Measurements from ENCODE around the gene BEGAIN. TPM values are rescaled to one million over a fixed set of nuclear protein-coding genes. Genes with fewer than 3 reads are reported as not detected.

BEGAIN gene
- total RNA-seq, 1 donor from 2014 or later = 0.54 TPM

DNA sequence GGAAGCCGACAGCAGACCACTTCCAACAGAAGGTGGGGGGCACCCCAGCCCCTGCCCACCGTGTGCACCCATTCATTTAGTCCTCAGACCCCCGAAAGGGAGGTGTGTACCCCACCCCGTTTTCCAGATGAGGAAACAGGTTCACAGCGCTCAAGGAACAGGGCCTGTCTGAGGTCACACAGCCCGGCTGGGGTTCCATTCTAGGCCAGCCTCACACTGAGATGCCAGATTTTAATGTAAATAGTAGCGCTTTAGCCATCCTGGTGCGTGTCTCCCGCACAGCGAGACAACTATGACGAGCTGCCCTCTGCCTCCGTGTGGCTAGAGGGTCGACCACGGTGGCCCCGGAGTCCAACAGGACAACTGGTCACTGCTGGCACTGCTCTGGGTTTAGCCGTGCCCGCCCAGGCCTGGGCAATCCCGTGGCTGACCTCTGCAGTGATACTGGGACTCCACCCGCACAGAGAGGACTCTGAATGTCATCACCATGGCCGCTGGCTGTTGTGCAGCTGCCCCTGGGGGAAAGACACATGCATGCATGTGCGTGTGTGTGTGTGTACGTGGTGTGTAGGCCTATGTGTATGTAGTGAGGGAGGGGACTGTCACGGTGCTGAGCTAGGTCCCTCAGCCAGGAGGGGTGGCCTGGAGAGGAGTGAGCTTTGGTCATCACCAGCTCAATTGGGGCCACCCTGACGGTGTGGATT is 31.6 kb downstream of the BEGAIN start:
- H3K4me2 ChIP-seq (ENCODE audit: low read length) = no peak overlapping the region
- peaks cover 5% of the 10 kb centered on the region for H3K4me1 Mint-ChIP-seq (ENCODE audit: low read depth, unreplicated experiment)

DNA sequence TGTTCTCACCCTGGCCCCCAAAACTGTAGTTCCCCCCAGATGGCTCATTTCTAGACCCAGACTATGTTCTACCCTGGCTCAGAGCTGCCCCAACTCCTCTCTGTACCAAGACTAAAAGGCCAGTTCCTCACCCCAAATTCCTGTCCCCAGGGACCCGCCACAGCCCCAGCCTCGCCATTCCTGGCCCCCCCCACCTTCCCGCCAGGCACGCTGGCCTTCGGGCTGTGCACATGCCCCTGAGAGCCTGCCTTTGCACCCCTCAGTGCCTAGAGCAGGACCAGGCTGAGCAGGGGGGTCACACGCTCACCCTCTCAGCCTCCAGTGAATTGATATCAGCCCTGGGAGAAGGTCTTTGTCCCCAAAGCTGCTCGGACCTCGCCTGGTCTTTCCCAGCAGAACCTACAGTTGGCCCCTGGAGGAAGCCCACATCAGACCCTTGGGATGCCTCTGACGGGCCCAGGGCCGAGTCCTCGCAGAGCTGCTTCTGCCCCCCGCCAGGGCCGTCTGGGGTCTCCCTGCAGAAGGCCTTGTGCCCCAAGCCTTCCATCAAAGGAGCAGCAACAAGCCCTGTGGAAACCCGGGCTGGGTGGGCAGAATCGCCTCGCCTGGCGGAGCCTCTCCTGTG is 32.4 kb downstream of the BEGAIN start:
- Histone ChIP-seq H3K9me3 (ENCODE audit: insufficient read depth, low read depth, low read length) (no peaks in the 10 kb centered on the region), H3K4me2 (ENCODE audit: low read length) (no peak overlapping the region), H3K36me3 (ENCODE audit: insufficient read depth, low read length) (no peaks in the 10 kb centered on the region), H3K4me1 (ENCODE audit: insufficient read depth, low read length) (no peaks in the 10 kb centered on the region), H3K79me2 (ENCODE audit: insufficient read depth, low read length) (no peaks in the 10 kb centered on the region), H2AFZ (ENCODE audit: low read depth, low read length) (no peak overlapping the region), H3K27ac (ENCODE audit: low read depth, low read length) (no peak overlapping the region), H3K27me3 (ENCODE audit: insufficient read depth, low read length) (no peaks in the 10 kb centered on the region), H3K4me3 (ENCODE audit: insufficient read depth, low read depth, low read length) (no peak overlapping the region), H4K20me1 (ENCODE audit: insufficient read depth, low read length) (no peaks in the 10 kb centered on the region), H3K9ac (ENCODE audit: low read length) (no peak overlapping the region)
- FAIRE-seq = no peak
- H3K27me3 Mint-ChIP-seq (ENCODE audit: low read depth, unreplicated experiment) = peaks cover 50% of the 10 kb centered on the region
- no peak for DNase-seq (ENCODE audit: low read depth)
- H3K9me3 Mint-ChIP-seq (ENCODE audit: unreplicated experiment) = peaks cover 1% of the 10 kb centered on the region
- TF ChIP-seq EZH2 (IDR thresholded peaks at IDR 0.05; ENCODE audit: insufficient read depth, low read length) = no peak
- TF ChIP-seq, protein P1, sequence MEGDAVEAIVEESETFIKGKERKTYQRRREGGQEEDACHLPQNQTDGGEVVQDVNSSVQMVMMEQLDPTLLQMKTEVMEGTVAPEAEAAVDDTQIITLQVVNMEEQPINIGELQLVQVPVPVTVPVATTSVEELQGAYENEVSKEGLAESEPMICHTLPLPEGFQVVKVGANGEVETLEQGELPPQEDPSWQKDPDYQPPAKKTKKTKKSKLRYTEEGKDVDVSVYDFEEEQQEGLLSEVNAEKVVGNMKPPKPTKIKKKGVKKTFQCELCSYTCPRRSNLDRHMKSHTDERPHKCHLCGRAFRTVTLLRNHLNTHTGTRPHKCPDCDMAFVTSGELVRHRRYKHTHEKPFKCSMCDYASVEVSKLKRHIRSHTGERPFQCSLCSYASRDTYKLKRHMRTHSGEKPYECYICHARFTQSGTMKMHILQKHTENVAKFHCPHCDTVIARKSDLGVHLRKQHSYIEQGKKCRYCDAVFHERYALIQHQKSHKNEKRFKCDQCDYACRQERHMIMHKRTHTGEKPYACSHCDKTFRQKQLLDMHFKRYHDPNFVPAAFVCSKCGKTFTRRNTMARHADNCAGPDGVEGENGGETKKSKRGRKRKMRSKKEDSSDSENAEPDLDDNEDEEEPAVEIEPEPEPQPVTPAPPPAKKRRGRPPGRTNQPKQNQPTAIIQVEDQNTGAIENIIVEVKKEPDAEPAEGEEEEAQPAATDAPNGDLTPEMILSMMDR (IDR thresholded peaks at IDR 0.05; ENCODE audit: insufficient read depth, low read depth, low read length) = no peak
- H3K4me1 Mint-ChIP-seq (ENCODE audit: low read depth, unreplicated experiment) = peaks cover 5% of the 10 kb centered on the region
- no peak overlapping the region for H3K27ac Mint-ChIP-seq (ENCODE audit: unreplicated experiment)
- no peak overlapping the region for H3K4me3 Mint-ChIP-seq (ENCODE audit: unreplicated experiment)
- H3K36me3 Mint-ChIP-seq (ENCODE audit: low read depth, unreplicated experiment) = no peaks in the 10 kb centered on the region

More for the DNA sequence above, 31.6 kb downstream of the BEGAIN start:
- Histone ChIP-seq H2AFZ (ENCODE audit: low read depth, low read length) (no peak overlapping the region), H3K9me3 (ENCODE audit: insufficient read depth, low read depth, low read length) (no peaks in the 10 kb centered on the region), H3K27me3 (ENCODE audit: insufficient read depth, low read length) (no peaks in the 10 kb centered on the region), H3K79me2 (ENCODE audit: insufficient read depth, low read length) (no peaks in the 10 kb centered on the region), H3K4me1 (ENCODE audit: insufficient read depth, low read length) (no peaks in the 10 kb centered on the region), H4K20me1 (ENCODE audit: insufficient read depth, low read length) (peaks cover 2% of the 10 kb centered on the region), H3K36me3 (ENCODE audit: insufficient read depth, low read length) (no peaks in the 10 kb centered on the region), H3K4me3 (ENCODE audit: insufficient read depth, low read depth, low read length) (no peak overlapping the region), H3K27ac (ENCODE audit: low read depth, low read length) (no peak overlapping the region), H3K9ac (ENCODE audit: low read length) (no peak overlapping the region)
- DNase-seq (ENCODE audit: low read depth) = no peak
- peaks cover 1% of the 10 kb centered on the region for H3K9me3 Mint-ChIP-seq (ENCODE audit: unreplicated experiment)
- no peak for TF ChIP-seq EZH2 (IDR thresholded peaks at IDR 0.05; ENCODE audit: insufficient read depth, low read length)
- TF ChIP-seq, protein P1 (IDR thresholded peaks at IDR 0.05; ENCODE audit: insufficient read depth, low read depth, low read length) = no peak
- H3K27ac Mint-ChIP-seq (ENCODE audit: unreplicated experiment) = no peak overlapping the region
- FAIRE-seq = no peak
- no peak overlapping the region for H3K4me3 Mint-ChIP-seq (ENCODE audit: unreplicated experiment)
- no peaks in the 10 kb centered on the region for H3K36me3 Mint-ChIP-seq (ENCODE audit: low read depth, unreplicated experiment)
- H3K27me3 Mint-ChIP-seq (ENCODE audit: low read depth, unreplicated experiment) = peaks cover 49% of the 10 kb centered on the region

Data from astrocyte (in vitro differentiated cells and primary cell).